ENCODE measurements around the gene MLPH. TPM values are rescaled to one million over a fixed set of nuclear protein-coding genes. Genes with fewer than 3 reads are reported as not detected.

The MLPH gene
- total RNA-seq, 2 experiments from 2014 or later = not detected

DNA sequence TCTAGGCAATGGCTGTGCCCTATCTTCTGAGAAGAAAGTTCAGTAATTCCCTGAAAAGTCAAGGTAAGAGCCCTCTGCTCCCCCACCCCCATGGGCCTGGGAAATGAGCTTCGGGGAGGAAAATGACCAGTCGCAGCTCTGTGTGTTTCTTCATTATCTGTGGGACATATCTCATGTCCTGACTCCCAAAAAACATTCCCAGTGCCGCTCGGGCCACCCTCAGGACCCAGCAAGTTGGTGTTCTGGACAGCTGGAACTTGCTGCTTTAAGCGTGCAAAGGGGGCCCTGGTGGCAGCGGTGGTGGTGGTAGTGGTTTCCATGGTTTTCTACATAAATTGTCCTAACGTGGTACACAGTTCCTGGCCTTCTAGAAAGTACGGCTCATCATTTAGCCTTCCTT is 62.2 kb downstream of the MLPH start:
- intact Hi-C loops (cut with micrococcal nuclease) = no loop called here
- Mint-ChIP-seq H3K36me3 (ENCODE audit: low read depth) (no peaks in the 10 kb centered on the region), H3K9me3 (no peaks in the 10 kb centered on the region), H3K4me3 (no peak overlapping the region), H3K27me3 (peaks cover 4% of the 10 kb centered on the region), H3K4me1 (ENCODE audit: low read depth) (no peaks in the 10 kb centered on the region), H3K27ac (no peak overlapping the region)
- TF ChIP-seq, protein P1, sequence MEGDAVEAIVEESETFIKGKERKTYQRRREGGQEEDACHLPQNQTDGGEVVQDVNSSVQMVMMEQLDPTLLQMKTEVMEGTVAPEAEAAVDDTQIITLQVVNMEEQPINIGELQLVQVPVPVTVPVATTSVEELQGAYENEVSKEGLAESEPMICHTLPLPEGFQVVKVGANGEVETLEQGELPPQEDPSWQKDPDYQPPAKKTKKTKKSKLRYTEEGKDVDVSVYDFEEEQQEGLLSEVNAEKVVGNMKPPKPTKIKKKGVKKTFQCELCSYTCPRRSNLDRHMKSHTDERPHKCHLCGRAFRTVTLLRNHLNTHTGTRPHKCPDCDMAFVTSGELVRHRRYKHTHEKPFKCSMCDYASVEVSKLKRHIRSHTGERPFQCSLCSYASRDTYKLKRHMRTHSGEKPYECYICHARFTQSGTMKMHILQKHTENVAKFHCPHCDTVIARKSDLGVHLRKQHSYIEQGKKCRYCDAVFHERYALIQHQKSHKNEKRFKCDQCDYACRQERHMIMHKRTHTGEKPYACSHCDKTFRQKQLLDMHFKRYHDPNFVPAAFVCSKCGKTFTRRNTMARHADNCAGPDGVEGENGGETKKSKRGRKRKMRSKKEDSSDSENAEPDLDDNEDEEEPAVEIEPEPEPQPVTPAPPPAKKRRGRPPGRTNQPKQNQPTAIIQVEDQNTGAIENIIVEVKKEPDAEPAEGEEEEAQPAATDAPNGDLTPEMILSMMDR (IDR thresholded peaks at IDR 0.05) = no peak
- CTCF ChIA-PET = interaction anchor here (0.9 to 1.8 kb wide), 3 partner anchors 23 to 128 kb away, joined by 4 to 10 read pairs (median 7); no protein-coding TSS in a partner anchor
- DNase-seq (no peak), ATAC-seq (no peak)
- POLR2A ChIA-PET = no interaction called here

DNA sequence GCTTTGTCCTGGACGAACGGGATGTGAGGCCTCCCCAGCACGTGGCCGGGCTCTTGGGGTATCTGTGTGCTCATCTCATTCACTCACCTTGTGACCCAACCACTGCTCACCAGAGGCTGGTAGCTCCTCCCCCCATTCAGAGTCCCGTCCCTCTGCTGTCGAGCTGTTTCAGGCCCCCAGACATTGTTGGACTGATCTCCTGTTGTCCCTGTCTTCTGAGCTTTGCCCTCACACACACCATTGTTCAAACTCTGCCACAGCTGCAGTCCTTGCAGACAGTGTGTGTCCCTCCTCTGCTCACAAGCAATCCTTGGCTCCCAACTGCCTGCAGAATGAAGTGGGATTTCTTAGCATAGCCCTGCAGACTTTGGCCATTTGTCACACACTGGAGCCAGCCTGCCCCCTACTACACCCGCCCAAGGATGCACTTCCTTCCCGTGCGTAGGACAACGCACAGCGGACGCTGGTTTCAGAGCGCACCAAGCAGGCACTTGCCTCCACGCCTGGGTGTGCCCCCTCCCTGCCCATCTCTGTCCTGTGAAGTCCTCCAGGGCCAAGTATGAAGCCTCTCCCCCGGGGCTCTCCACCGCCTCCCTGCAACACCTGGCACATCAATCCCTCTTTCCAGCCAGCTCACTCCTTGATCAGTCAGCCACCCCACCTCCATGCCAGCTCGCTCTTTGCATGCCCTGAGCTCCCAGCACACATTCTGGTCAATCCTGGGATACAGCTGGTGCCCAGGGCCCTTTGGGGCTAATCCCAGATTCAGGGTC is 62.8 kb downstream of the MLPH start:
- no peak for ATAC-seq
- Mint-ChIP-seq H3K27ac (no peak overlapping the region), H3K27me3 (peaks cover 4% of the 10 kb centered on the region)

DNA sequence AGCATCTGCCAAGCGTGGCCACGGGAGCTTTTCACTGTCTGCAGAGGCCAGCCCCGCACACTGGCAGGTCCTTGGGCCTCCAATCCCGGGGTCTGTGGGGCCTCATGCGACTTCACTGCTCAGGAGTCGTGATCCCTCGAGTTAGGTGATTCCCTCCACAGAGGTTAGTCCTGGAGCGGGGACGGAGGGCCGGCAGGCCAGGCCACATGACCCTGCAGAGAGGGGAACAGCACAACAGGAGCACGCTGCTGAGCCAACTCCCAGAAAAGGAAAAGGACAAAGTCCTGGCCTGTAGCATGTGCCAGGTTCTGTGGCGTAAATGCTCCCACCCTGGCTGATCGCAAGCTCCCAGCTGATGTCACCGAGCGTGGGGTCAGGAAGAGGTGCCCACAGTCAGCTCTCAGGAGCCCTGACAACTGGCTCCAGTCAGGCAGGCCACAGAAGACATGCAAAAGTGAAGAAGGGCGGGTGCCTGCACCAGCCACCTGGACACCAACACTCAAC is 64.1 kb downstream of the MLPH start:
- Mint-ChIP-seq H3K27me3 (peaks cover 6% of the 10 kb centered on the region), H3K4me1 (ENCODE audit: low read depth) (no peaks in the 10 kb centered on the region), H3K27ac (no peak overlapping the region), H3K4me3 (no peak overlapping the region), H3K36me3 (ENCODE audit: low read depth) (no peaks in the 10 kb centered on the region), H3K9me3 (peaks cover 7% of the 10 kb centered on the region)
- DNase-seq = no peak
- TF ChIP-seq, protein P1 (IDR thresholded peaks at IDR 0.05) = no peak
- no peak for ATAC-seq
- ChIA-PET POLR2A (no interaction called here), CTCF (interaction anchor here (1.0 kb wide), 1 partner anchor 38 kb away, joined by 4 read pairs; no protein-coding TSS in a partner anchor)
- intact Hi-C loops (cut with micrococcal nuclease) = no loop called here

More for the DNA sequence above, 62.8 kb downstream of the MLPH start:
- H3K4me1 Mint-ChIP-seq (ENCODE audit: low read depth) = no peaks in the 10 kb centered on the region
- intact Hi-C loops (cut with micrococcal nuclease) = no loop called here
- H3K36me3 Mint-ChIP-seq (ENCODE audit: low read depth) = no peaks in the 10 kb centered on the region
- DNase-seq = no peak
- peaks cover 4% of the 10 kb centered on the region for H3K9me3 Mint-ChIP-seq
- no peak overlapping the region for H3K4me3 Mint-ChIP-seq
- ChIA-PET CTCF (interaction anchor here (0.9 to 1.8 kb wide), 3 partner anchors 22 to 129 kb away, joined by 4 to 10 read pairs (median 7); no protein-coding TSS in a partner anchor), POLR2A (no interaction called here)
- TF ChIP-seq, protein P1 (IDR thresholded peaks at IDR 0.05) = no peak

DNA sequence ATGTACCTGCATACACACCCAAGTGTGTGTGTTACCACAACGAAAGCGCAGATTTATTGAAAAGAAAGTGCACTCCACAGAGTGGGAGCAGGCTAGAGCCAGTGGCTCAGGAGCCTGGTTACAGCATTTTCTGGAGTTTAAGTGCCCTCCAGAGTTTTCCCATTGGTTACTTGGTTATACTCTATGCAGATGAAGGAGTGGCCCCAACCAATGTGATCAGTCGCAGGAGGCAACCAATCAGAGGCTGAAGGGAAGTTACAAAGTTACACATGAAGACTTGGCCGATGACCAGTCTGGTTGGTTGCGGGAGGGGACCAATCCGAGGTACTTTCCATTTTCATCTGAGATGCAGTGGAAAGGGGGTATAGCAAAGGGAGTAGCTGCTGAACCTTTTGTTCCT is 65.9 kb downstream of the MLPH start:
- ChIA-PET CTCF (no interaction called here), POLR2A (no interaction called here)
- intact Hi-C loops (cut with micrococcal nuclease) = no loop called here
- no peaks in the 10 kb centered on the region for H3K36me3 Mint-ChIP-seq (ENCODE audit: low read depth)
- no peak overlapping the region for H3K27ac Mint-ChIP-seq
- TF ChIP-seq, protein P1 (IDR thresholded peaks at IDR 0.05) = no peak
- H3K27me3 Mint-ChIP-seq = peaks cover 6% of the 10 kb centered on the region
- peaks cover 10% of the 10 kb centered on the region for H3K4me1 Mint-ChIP-seq (ENCODE audit: low read depth)
- H3K9me3 Mint-ChIP-seq = peaks cover 13% of the 10 kb centered on the region
- DNase-seq (no peak), ATAC-seq (no peak)
- no peak overlapping the region for H3K4me3 Mint-ChIP-seq

DNA sequence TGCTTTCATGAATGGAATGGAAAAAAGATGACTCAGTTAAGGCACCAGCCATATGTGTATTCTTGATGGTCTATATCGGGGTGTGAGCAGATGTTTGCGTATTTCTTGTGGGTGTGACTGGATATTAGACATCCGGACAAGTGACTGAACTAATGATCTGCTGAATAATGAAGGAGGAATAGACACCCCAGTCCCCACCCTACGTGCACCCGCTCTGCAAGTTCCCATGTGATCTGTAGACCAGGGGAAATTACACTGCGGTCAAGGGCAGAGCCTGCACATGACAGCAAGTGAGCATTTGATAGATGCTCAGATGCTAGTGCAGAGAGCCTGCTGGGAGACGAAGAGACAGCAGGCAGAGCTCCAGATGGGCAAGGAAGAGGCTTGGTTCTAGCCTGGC is 66.9 kb downstream of the MLPH start:
- intact Hi-C loops (cut with micrococcal nuclease) = no loop called here
- POLR2A ChIA-PET = no interaction called here
- DNase-seq (no peak), ATAC-seq (no peak)
- peaks cover 7% of the 10 kb centered on the region for H3K27me3 Mint-ChIP-seq
- TF ChIP-seq, protein P1 (IDR thresholded peaks at IDR 0.05) = no peak
- no peak overlapping the region for H3K4me3 Mint-ChIP-seq
- H3K27ac Mint-ChIP-seq = no peak overlapping the region
- peaks cover 12% of the 10 kb centered on the region for H3K4me1 Mint-ChIP-seq (ENCODE audit: low read depth)
- CTCF ChIA-PET = interaction anchor here (4.9 kb wide), 1 partner anchor 18 kb away, joined by 41 read pairs; no protein-coding TSS in a partner anchor
- no peaks in the 10 kb centered on the region for H3K36me3 Mint-ChIP-seq (ENCODE audit: low read depth)
- H3K9me3 Mint-ChIP-seq = peaks cover 13% of the 10 kb centered on the region

Measured in activated CD8-positive, alpha-beta T cell treated with anti-CD3 and anti-CD28 coated beads for 36 hours (primary cell).